Measurements from ENCODE around the gene APC. TPM values are rescaled to one million over a fixed set of nuclear protein-coding genes. Genes with fewer than 3 reads are reported as not detected.
"Not testable (repeated sequence)": the region's sequence is repeated elsewhere in the genome, so short reads cannot be mapped to it uniquely, and the experiment has no call there.

Gene APC
- total and polyA plus RNA-seq, 4 donors: 4.8 to 36.2 (median 24.4) TPM

- H3K36me3 ChIP-seq (ENCODE audit: control insufficient read depth in 4 of 4, insufficient read depth in 3 of 4, low read depth in 1 of 4, low read length in 3 of 4): peaks cover 4 to 46% (median 35%) of the 10 kb centered on the region in 4 donors
- H3K27ac ChIP-seq (ENCODE audit: low read depth in 1 of 2, low read length in 2 of 2): no peak overlapping the region
- no peak for DNase-seq (ENCODE audit: low spot score)
Measured at GRCh38 chr5:112886975-112887374, 149.3 kb downstream of the APC start.

DNA sequence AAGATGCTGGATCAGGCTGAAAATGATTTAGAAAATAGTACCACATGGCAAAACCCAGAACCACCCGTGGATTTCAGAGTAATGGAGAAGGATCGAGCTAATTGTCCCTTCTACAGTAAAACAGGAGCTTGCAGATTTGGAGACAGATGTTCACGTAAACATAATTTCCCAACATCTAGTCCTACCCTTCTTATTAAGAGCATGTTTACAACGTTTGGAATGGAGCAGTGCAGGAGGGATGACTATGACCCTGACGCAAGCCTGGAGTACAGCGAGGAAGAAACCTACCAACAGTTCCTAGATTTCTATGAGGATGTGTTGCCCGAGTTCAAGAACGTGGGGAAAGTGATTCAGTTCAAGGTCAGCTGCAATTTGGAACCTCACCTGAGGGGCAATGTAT, 154.4 kb downstream of the APC start:
- not testable (repeated sequence) for H3K9ac ChIP-seq (ENCODE audit: low read depth in 1 of 2, low read length in 2 of 2); H3K4me3 ChIP-seq (ENCODE audit: low read depth in 1 of 3, low read length in 3 of 3); H3K27ac ChIP-seq (ENCODE audit: low read depth in 1 of 2, low read length in 2 of 2); DNase-seq (ENCODE audit: low spot score); H3K27me3 ChIP-seq (ENCODE audit: control insufficient read depth in 4 of 4, insufficient read depth in 4 of 4, low read length in 3 of 4); H3K4me1 ChIP-seq (ENCODE audit: control insufficient read depth in 4 of 4, insufficient read depth in 4 of 4, low read length in 3 of 4); H3K9me3 ChIP-seq (ENCODE audit: control insufficient read depth in 4 of 4, low read length in 3 of 4)
- 88% methylated on average over 8 of the region's 8 CpGs for WGBS
- H3K36me3 ChIP-seq (ENCODE audit: control insufficient read depth in 4 of 4, insufficient read depth in 3 of 4, low read depth in 1 of 4, low read length in 3 of 4): peaks cover 4 to 19% (median 13%) of the 10 kb centered on the region in 4 donors

More at GRCh38 chr5:112886975-112887374, 149.3 kb downstream of the APC start:
- H3K27me3 ChIP-seq (ENCODE audit: control insufficient read depth in 4 of 4, insufficient read depth in 4 of 4, low read length in 3 of 4): no peaks in the 10 kb centered on the region
- H3K4me3 ChIP-seq (ENCODE audit: low read depth in 1 of 3, low read length in 3 of 3): no peak overlapping the region
- no peak overlapping the region for H3K9ac ChIP-seq (ENCODE audit: low read depth in 1 of 2, low read length in 2 of 2)
- no peaks in the 10 kb centered on the region for H3K9me3 ChIP-seq (ENCODE audit: control insufficient read depth in 4 of 4, low read length in 3 of 4)
- WGBS: 88% methylated on average over 4 of the region's 4 CpGs
- no peak for TF ChIP-seq NR2F2 (IDR thresholded peaks at IDR 0.05)
- no peak for TF ChIP-seq GABPA (IDR thresholded peaks at IDR 0.05 in 1 of 2, conservative IDR thresholded peaks at IDR 0.05 in 1 of 2)
- TF ChIP-seq TAF1 (conservative IDR thresholded peaks at IDR 0.05): no peak
- TF ChIP-seq, protein P1, sequence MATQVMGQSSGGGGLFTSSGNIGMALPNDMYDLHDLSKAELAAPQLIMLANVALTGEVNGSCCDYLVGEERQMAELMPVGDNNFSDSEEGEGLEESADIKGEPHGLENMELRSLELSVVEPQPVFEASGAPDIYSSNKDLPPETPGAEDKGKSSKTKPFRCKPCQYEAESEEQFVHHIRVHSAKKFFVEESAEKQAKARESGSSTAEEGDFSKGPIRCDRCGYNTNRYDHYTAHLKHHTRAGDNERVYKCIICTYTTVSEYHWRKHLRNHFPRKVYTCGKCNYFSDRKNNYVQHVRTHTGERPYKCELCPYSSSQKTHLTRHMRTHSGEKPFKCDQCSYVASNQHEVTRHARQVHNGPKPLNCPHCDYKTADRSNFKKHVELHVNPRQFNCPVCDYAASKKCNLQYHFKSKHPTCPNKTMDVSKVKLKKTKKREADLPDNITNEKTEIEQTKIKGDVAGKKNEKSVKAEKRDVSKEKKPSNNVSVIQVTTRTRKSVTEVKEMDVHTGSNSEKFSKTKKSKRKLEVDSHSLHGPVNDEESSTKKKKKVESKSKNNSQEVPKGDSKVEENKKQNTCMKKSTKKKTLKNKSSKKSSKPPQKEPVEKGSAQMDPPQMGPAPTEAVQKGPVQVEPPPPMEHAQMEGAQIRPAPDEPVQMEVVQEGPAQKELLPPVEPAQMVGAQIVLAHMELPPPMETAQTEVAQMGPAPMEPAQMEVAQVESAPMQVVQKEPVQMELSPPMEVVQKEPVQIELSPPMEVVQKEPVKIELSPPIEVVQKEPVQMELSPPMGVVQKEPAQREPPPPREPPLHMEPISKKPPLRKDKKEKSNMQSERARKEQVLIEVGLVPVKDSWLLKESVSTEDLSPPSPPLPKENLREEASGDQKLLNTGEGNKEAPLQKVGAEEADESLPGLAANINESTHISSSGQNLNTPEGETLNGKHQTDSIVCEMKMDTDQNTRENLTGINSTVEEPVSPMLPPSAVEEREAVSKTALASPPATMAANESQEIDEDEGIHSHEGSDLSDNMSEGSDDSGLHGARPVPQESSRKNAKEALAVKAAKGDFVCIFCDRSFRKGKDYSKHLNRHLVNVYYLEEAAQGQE (IDR thresholded peaks at IDR 0.05): no peak
- no peak for TF ChIP-seq RAD21 (IDR thresholded peaks at IDR 0.05)
- no peak for TF ChIP-seq EGR1 (IDR thresholded peaks at IDR 0.05; ENCODE audit: low read depth in 2 of 2)
- TF ChIP-seq HNF4A (conservative IDR thresholded peaks at IDR 0.05): no peak
- no peak for TF ChIP-seq YY1 (IDR thresholded peaks at IDR 0.05)
- TF ChIP-seq, protein P2, sequence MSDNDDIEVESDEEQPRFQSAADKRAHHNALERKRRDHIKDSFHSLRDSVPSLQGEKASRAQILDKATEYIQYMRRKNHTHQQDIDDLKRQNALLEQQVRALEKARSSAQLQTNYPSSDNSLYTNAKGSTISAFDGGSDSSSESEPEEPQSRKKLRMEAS (IDR thresholded peaks at IDR 0.05): no peak
- TF ChIP-seq RXRA (IDR thresholded peaks at IDR 0.05): no peak
- no peak for TF ChIP-seq FOXA2 (IDR thresholded peaks at IDR 0.05)
- TF ChIP-seq HNF4G (IDR thresholded peaks at IDR 0.05): no peak
- no peak for TF ChIP-seq ATF3 (IDR thresholded peaks at IDR 0.05)
- no peak for TF ChIP-seq CTCF (IDR thresholded peaks at IDR 0.05; ENCODE audit: low read depth, low read length, missing input control)
- no peak for TF ChIP-seq FOXA1 (IDR thresholded peaks at IDR 0.05)
- TF ChIP-seq JUND (IDR thresholded peaks at IDR 0.05): no peak
- TF ChIP-seq ZBTB33 (IDR thresholded peaks at IDR 0.05): no peak
- TF ChIP-seq SP1 (IDR thresholded peaks at IDR 0.05): no peak
- H3K4me1 ChIP-seq (ENCODE audit: control insufficient read depth in 4 of 4, insufficient read depth in 4 of 4, low read length in 3 of 4): no peaks in the 10 kb centered on the region

Measured in liver (tissue), 9 donors.